ENCODE measurements around the gene NECTIN2. TPM values are rescaled to one million over a fixed set of nuclear protein-coding genes. Genes with fewer than 3 reads are reported as not detected.

The NECTIN2 gene
- total RNA-seq, 1 experiment from 2014 or later = 96.3 TPM

- TF ChIP-seq TCF7L2 (IDR thresholded peaks at IDR 0.05; ENCODE audit: borderline replicate concordance, extremely low read depth, insufficient read depth, insufficient read length) = no peak
- TF ChIP-seq EGR1 (IDR thresholded peaks at IDR 0.05; ENCODE audit: low read depth) = no peak
- no peak for TF ChIP-seq SP1 (IDR thresholded peaks at IDR 0.05; ENCODE audit: low read depth)
- no peak for TF ChIP-seq ATF3 (IDR thresholded peaks at IDR 0.05)
- no peak for TF ChIP-seq POLR2A (IDR thresholded peaks at IDR 0.05; ENCODE audit: borderline replicate concordance, extremely low read depth, insufficient read depth, insufficient read length)
- TF ChIP-seq MAX (IDR thresholded peaks at IDR 0.05) = no peak
- TF ChIP-seq SRF (IDR thresholded peaks at IDR 0.05; ENCODE audit: low read depth) = no peak
- no peak for TF ChIP-seq CBX3 (IDR thresholded peaks at IDR 0.05; ENCODE audit: low read depth)
These were observed 6.8 kb upstream of the NECTIN2 start (continued) for GRCh38 chr19:44839276-44839675.

- no peak for TF ChIP-seq CBX3 (IDR thresholded peaks at IDR 0.05; ENCODE audit: low read depth)
- TF ChIP-seq MAX (IDR thresholded peaks at IDR 0.05) = no peak
- TF ChIP-seq CTCF (IDR thresholded peaks at IDR 0.05 in 2 of 3, conservative IDR thresholded peaks at IDR 0.05 in 1 of 3; ENCODE audit: borderline replicate concordance in 1 of 3, insufficient read depth in 1 of 3, low read depth in 2 of 3, low read length in 2 of 3) = no peak
- TF ChIP-seq JUND (IDR thresholded peaks at IDR 0.05) = no peak
- no peak for TF ChIP-seq EZH2phosphoT487 (IDR thresholded peaks at IDR 0.05; ENCODE audit: borderline replicate concordance)
- TF ChIP-seq SIN3A (IDR thresholded peaks at IDR 0.05; ENCODE audit: low read depth) = no peak
- TF ChIP-seq ZNF274 (IDR thresholded peaks at IDR 0.05; ENCODE audit: low read depth, low read length) = no peak
- TF ChIP-seq REST (IDR thresholded peaks at IDR 0.05; ENCODE audit: low read depth) = no peak
- no peak for TF ChIP-seq ATF3 (IDR thresholded peaks at IDR 0.05)
- TF ChIP-seq SRF (IDR thresholded peaks at IDR 0.05; ENCODE audit: low read depth) = no peak
- TF ChIP-seq POLR2A (IDR thresholded peaks at IDR 0.05; ENCODE audit: borderline replicate concordance, extremely low read depth, insufficient read depth, insufficient read length) = no peak
- ChIA-PET POLR2A (interaction anchor here (0.7 kb wide), 1 partner anchor 148 kb away, joined by 4 read pairs; no protein-coding TSS in a partner anchor), CTCF (no interaction called here), RAD21 (ENCODE audit: low non-redundant PET in 1 of 2, low total read pairs in 2 of 2, uncharacterized antibody in 2 of 2, unreplicated experiment in 2 of 2) (interaction anchor here in 1 of 2 experiments (0.7 kb wide), 1 partner anchor 34 kb away, joined by 3 read pairs; no protein-coding TSS in a partner anchor)
- Histone ChIP-seq H3K4me3 (replicated peaks in 1 of 2; ENCODE audit: low read depth in 1 of 2, low read length in 2 of 2) (no peak overlapping the region), H3K36me3 (ENCODE audit: control insufficient read depth in 1 of 2, insufficient read depth in 2 of 2, low read length in 2 of 2) (no peaks in the 10 kb centered on the region), H3K4me1 (ENCODE audit: control insufficient read depth in 1 of 2, insufficient read depth in 2 of 2, low read length in 2 of 2) (peaks cover 13 to 34% of the 10 kb centered on the region in 2 experiments), H3K9ac (ENCODE audit: low read length) (no peak overlapping the region), H3K9me2 (ENCODE audit: insufficient read depth) (no peaks in the 10 kb centered on the region), H3K9me3 (ENCODE audit: control insufficient read depth in 1 of 2, insufficient read depth in 1 of 2, low read depth in 1 of 2, low read length in 2 of 2) (no peaks in the 10 kb centered on the region), H3K79me2 (ENCODE audit: insufficient read depth, low read length) (no peaks in the 10 kb centered on the region), H3K4me2 (ENCODE audit: low read length) (no peak overlapping the region), H2AFZ (ENCODE audit: low read depth, low read length, poor library complexity, severe bottlenecking) (no peak overlapping the region), H3K27me3 (ENCODE audit: insufficient read depth, low read length) (no peaks in the 10 kb centered on the region), H4K20me1 (ENCODE audit: insufficient read depth) (no peaks in the 10 kb centered on the region), H3K27ac (ENCODE audit: low read depth, low read length) (no peak overlapping the region)
- no TSS peak for BruUV-seq (replicated peaks)
- intact Hi-C loops (cut with micrococcal nuclease) = loop anchor here (5.0 to 10.0 kb wide), 2 partner anchors 156 to 269 kb away; no protein-coding TSS in a partner anchor
- no peak for ATAC-seq
- no peak for DNase-seq (ENCODE audit: low read depth, low spot score)
These were observed 5.3 kb upstream of the NECTIN2 start for GRCh38 chr19:44840811-44841210.
